ENCODE data around the gene TNFSF15.

DNA sequence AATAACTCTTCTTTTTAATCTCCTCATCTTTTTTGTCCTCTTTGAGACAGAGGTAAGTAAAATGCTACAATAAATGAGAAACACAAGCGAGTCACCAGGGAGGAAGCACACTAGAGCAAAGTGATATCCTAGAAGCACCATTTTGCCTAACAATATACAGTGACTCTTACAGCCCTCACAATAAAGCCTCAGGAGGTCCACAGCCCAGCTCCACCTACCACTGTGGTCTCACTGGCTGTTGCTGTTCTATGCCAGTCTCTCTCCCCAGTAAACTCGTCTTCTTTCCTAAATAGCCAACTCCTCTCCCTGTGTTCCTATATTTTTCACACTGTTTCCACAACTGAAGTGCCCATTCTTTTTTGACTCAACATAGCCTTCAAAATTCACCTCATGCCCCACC is 44.3 kb downstream of the TNFSF15 start:
- TF ChIP-seq POLR2A (IDR thresholded peaks at IDR 0.05; ENCODE audit: low read depth, low read length) (no peak), POLR2AphosphoS5 (IDR thresholded peaks at IDR 0.05; ENCODE audit: low read depth, low read length) (no peak), TAF1 (IDR thresholded peaks at IDR 0.05; ENCODE audit: borderline replicate concordance, low read depth, low read length) (no peak)
